Activated CD4-positive, alpha-beta T cell treated with anti-CD3 and anti-CD28 coated beads, Interleukin-2, amount 50 U/mL, for 16 hours (primary cell): ENCODE measurements around the gene XIRP2.
"Not testable (repeated sequence)": the region's sequence is repeated elsewhere in the genome, so short reads cannot be mapped to it uniquely, and the experiment has no call there.

Source experiments
- DNase-seq: peaks from one replicate; pipeline ENCODE4 v3.0.0-alpha.2; 2020

The XIRP2 gene

DNA sequence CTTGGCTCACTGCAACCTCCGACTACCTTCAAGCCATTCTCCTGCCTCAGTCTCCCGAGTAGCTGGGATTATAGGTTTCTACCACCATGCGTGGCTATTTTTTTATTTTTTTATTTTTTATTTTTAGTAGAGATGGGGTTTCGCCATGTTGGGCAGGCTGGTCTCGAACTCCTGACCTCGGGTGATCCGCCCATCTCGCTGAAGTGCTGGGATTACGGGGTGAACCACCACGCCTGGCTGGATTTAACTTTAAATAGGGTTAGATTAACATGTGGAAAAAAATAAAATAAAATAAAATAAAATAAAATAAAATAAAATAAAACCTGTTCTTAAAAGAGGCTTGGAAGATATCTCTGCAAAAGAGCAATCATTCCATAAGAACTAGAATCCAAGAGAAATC lies 170.9 kb downstream of the XIRP2 start:
- no peak for DNase-seq

DNA sequence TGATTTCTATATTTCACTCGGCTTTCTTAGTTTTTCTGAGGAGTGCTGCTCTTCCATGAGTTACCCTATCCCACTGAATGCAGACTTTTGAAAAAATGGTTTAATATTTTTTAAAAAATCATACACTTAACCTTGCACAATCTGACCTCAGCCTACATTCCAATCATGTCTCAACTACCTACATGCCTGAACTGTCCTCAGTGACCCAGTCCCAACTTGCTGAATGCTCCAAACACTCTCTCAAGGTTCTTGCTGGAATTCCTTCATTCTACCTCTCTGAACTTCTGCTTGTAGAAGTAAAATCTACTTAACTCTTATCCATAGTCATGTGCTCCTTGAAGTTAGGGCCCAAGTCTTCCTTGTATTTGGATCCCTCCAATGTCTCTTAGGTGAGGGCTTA lies 181.6 kb downstream of the XIRP2 start:
- no peak for DNase-seq

DNA sequence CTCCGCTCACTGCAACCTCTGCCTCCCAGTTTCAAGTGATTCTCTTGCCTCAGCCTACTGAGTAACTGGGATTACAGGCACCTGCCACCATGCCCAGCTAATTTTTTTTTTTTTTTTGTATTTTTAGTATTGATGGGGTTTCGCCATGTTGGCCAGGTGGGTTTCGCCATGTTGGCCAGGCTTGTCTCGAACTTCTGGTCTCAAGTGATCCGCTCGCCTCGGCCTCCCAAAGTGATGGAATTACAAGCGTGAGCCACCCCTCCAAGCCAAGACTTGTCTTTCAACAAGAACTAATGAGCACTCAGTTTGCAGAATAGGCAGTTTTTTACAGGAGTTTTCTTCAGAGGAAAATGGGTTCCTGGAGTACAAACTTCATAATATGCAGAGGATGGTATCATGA lies 187.4 kb downstream of the XIRP2 start:
- not testable (repeated sequence) for DNase-seq

DNA sequence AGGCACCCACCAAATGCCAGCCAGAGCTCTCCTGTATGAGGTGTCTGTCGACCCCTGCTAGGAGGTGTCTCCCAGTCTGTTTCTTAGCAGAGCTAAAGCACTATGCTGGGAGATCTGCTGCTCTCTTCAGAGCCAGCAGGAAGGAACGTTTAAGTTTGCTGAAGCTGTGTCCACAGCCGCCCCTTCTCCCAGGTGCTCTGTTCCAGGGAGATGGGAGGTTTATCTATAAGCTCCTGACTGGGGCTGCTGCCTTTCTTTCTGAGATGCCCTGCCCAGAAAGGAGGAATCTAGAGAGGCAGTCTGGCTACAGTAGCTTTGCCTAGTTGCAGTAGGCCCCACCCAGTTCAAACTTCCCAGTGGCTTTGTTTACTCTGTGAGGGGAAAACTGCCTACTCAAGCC lies 210.7 kb downstream of the XIRP2 start:
- not testable (repeated sequence) for DNase-seq

DNA sequence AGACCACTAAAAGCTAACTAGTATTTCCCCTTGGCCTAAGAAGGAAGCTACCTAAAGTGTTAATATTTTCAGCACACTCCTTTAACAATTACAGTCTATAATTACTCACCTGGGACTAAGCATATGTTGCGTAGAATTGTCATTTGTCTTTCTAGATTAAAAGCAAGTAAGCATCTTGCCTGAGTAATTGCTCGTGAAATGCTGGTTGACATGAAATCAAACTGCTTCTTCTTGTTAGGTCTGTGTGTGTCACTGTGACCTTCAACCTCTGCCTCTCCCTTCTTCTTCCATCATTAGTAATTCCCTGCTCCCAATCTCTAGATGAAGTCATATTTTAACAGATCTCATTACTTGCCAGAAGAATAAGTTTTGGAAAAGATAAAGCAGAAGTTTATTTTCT lies 212.2 kb downstream of the XIRP2 start:
- DNase-seq, result no peak

DNA sequence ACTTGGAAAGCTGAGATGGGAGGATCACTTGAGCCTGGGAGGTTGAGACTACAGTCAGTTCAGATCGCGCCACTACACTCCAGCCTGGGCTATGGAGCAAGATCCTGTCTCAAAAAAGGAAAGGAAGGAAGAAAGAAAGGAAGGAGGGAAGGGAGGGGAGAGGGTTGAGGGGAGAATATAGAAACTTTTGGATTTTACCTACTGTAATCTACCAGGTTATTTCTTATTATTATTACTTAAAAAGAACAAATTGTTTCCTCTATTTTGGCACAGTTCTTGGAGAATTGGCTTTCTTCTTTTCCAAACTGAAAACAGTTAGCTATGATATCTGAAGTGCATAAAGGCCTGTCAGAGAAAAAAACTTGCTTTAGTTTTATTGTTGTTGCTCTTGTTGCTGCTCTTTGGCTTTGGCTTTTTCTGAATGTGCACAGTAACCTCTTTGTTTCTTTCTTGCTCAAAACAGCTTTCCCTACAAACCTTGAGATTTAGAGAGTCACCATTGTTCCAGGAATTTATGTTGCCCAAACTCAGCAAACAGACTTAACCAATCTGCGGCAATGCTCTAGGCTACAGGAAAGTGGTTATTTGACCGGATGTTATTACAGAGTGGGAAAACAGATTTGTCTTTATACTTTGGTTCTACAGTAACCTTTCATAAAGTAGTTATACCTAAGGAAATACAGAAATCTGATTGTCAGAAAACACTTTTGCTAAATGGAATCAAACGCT lies 214.9 kb downstream of the XIRP2 start:
- no peak for DNase-seq

DNA sequence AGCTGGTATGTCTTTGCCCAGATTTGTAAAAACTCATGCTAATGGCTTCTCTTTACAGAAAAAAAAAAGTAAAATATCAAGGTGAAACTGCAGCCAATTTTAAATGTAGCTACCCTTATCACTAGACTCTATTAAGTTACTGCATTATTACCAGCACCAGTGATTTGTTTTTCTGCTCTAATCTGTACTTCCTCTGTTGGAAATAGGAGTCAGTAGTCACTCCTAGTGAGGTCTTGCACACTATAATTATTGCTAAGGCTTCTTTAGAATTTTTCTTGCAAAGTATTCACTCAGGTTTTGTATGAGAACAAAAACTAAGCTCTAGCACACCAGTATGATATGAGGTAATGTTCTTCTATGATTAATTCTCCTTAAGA lies 215.5 kb downstream of the XIRP2 start:
- no peak for DNase-seq

DNA sequence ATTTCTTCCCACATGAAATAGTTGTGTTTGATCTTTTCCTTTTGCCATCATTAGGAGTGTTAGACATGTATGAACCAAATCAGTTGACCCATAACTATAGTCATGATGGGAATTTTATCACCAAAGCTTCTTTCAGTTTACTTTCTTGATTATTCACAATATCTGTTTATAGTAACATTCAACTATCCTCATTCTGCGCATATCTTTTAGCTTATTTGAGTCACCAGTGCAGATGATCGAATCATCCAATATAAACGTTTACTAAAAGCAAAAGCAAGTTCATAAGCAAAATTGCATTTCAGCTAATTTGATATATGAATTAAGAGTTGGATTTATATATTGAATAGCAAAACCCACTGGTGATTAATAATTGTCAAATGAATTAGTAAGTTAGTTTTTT lies 216.4 kb downstream of the XIRP2 start:
- DNase-seq, result no peak

DNA sequence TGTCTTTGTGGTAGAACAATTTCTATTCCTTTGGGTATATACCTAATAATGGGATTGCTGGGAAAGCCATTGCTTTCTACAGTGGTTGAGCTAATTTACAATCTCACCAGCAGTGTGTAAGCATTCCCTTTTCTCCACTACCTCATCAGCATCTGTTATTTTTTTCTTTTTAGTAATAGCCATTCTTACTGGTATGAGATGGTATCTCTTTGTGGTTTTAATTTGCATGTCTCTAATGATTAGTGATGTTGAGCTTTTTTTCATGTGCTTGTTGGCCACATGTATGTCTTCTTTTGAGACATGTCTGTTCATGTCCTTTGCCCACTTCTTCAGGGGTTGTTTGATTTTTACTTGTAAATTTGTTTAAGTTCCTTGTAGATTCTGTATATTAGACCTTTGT lies 221.4 kb downstream of the XIRP2 start:
- not testable (repeated sequence) for DNase-seq

DNA sequence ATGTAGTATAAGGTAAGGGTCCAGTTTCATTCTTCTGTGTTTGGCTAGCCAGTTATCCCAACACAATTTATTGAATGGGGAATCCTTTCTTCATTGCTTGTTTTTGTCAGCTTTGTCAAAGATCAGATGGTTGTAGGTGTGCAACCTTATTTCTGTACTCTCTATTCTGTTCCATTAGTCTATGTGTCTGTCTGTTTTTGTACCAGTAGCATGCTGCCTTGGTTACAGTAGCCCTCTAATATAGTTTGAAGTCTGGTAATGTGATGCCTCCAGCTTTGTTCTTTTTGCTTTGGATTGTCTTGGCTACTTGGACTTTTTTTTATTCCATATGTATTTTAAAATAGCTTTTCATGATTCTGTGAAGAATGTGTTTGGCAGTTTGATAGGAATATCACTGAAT lies 222.1 kb downstream of the XIRP2 start:
- DNase-seq, result no peak

DNA sequence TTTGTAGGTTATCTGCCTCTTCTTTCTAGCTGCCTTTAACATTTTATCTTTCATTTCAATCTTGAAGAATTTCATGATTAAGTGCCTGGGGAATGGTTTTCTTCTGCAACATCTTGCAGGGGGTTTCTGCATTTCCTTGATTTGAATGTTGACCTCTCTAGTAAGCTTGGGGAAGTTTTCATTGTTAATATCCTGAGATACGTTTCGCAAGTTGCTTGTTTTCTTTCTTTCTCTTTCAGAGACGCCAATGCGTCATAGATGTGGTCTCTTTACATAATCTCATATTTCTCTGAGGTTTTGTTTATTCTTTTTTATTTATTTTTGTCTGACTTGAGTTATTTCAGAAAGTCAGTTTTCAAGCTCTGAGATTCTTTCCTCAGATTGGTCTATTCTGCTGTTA lies 225.7 kb downstream of the XIRP2 start:
- DNase-seq, result no peak

DNA sequence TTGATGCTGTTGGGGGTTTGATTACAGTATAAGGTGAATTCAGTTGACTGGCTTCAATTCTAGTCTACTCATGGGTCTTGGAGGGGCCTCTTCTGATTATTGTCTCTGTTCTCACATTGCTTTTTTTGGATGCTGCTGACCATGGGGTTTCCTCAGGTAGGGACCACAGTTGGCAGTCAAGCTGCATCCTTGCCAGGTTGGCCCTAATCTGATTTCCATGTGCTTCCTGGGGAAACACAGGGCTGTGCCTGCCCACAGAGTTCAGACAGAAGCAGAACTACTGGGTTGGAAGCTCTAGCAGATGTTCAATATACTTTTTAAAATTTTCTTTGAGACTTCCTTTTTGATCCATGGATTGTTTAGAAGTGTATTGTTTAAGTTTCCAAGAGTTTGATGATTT lies 227.3 kb downstream of the XIRP2 start:
- no peak for DNase-seq

DNA sequence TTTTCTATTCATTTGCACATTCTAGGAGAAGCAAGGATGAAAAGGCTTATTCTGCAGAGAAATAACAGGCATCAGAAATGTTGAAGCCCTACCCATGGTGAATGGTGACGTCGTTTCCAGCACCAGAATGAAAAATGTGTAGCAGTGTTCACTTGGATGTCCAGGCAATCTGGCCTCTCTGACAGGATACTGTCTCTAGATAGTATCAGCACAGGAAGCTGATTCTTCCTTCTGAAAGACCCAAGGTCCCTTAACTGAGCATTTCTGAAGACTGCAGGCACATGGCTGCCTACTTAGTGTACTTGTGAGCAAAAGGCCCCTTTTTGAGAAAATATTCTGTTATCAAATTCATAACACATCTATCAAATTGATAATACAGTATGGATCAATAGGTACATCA lies 234.1 kb downstream of the XIRP2 start:
- DNase-seq, result no peak

DNA sequence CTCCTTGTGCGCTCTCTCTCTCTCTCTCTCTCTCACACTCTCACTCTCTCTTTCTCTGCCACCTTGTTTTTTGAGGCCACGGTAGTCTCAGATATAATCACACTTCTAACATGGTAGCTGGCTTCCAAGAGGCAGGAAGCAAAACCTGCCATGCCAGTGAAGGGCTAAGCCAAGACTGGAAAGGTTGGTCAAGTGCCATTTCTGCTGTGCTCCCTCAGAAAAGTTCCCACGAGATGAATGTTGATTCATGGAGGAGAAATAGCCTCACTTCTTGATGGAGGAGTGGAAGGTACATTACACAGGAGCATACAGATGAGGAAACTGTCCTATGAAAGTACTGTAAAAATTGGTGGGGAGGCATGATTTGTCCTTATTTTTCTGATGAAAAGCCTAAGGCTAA lies 237.9 kb downstream of the XIRP2 start:
- no peak for DNase-seq

DNA sequence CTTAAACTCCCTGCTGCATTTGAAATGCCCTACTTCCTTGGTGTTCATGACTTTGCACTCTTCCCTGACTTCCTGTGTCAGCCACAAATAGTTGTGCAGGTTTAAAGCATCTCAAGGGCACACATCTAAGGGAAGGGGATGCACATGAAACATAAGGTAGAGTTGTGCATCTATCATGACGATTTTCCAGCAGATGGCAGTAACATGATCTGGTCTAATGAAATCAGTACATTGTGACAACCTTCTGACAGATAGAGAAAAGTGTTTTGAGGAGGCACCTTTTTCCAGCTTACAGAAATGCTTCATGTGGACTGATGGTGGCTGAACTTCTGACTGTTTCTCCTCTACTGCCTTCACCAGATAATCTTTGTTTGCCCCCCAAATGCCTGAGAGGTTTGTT lies 238.9 kb downstream of the XIRP2 start:
- no peak for DNase-seq

DNA sequence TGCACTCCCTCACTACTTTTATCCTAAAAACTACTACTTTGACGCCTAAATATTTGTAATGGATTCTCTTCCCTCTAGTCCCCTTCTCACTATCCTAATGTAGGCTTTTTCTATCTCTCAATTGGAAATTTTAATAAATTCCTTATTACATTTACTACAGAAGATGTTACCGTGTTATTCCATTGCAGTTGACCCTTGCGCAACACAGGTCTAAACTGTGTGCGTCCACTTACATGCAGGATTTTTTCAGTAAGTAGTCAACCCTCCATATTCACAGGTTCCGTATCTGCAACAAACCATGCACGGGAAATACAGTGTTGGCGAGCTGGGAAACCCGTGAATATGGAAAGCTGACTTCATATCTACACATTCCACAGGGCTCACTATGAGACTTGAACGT lies 239.8 kb downstream of the XIRP2 start:
- DNase-seq, result no peak

DNA sequence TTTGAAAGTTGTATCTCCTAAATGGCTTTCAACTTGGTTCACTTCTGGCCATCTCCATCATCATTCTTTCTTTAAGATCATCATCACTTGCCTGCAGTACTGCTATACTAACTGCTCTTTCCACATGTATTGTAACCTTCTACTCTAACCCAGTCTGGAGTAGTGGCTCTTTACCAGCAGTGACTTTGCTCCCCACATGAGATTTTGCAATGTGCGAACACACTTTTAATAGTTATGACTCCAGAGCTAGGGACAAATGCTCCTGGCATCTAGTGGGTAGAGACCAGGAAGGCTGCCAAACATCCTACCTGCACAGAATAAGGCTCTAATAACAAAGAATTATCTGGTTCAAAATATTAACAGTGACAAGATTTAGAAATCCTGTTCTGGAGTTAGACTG lies 243.8 kb downstream of the XIRP2 start:
- DNase-seq, result no peak

DNA sequence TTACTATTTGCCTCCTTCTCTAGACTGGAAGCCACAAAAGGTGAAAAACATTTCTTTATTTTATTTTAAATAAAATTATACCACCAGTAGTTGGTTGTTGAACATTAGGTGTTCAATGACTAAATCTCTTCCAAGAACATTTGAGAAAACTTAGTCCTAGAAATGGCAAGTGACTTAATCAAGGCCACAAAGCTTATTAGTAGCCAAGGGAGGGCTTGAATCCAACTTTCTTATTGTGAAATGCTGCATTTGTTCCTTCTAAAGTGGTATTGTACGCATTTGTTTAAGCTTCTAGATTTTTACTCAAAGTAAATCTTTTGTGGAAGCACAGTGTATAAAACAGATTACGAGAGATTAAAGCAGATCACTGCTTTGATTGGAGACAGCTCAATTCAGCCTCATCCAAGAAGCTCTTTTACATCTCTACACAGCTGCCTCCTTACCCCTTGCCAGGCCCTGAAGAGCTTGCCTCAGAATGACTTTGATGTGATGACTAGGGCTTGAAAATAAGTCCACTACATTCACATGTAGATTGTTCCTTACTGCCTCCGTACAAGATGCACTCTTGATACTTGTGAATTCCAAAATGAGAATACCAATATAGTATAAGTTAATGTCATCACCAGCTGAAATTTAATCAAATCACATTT lies 244.8 kb downstream of the XIRP2 start:
- DNase-seq, result no peak

DNA sequence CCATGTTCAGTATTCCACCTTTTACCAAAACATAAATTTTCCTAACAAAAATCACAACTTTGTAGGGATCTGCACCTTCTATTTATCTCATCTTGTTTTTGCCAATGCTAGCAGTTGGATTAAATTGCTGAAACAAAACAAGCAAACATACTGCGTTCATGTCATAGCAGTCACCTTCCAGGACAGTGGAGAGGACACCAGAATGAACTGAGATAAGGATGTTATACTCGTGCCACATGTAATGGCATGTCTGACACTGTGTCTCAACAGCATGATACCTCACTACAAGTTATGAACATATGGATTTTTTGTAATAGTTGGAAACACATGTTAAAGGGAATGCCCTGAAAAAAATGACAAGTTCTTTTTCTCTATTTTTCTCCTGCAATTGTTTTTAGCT lies 245.3 kb downstream of the XIRP2 start:
- no peak for DNase-seq

DNA sequence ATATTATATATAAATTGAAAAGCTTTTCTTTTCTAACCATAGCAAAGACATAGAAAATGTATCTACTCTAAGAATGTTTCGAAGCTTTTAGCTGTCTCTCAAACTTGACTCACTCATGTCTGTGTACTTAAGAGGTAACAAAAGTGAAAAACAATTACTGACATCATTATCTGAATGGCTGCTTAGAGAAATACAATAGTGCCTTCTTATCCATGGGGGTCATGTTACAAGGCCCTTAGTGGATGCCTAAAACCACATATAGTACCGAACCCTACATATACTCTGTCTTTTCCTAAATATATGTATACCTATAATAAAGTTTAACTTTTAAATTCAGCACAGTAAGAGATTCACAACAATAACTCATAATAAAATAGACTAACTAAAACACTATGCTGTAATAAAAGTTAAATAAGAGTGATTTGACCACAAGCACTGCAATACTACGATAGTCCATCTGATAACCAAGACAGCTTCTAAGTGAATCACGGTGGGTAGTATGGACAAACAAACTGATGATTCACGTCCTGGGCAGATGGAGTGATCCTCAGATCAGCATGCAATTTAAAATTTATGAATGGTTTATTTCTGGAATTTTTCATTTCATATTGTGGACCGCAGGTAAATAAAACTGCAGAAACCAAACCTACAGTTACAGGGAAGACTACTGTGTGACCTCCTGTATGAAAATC lies 246.2 kb downstream of the XIRP2 start:
- DNase-seq, result no peak

DNA sequence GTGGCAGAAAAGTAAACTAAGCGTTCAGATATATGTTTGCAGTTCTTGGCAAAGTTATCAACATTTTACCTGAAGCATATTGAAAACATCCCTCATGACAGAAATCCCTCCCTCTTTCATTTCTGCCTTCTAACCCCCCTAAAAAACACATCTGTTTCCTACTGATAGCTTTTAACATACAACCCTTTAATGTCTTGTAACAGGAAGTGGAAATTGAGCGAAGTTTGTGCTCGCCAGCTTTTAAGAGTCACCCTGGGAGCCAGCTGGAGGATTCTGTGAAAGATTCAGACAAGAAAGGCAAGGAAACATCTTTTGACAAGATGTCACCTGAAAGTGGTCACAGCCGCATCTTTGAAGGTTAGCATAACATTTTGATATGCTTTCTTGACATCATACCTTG lies 247.4 kb downstream of the XIRP2 start:
- no peak for DNase-seq

DNA sequence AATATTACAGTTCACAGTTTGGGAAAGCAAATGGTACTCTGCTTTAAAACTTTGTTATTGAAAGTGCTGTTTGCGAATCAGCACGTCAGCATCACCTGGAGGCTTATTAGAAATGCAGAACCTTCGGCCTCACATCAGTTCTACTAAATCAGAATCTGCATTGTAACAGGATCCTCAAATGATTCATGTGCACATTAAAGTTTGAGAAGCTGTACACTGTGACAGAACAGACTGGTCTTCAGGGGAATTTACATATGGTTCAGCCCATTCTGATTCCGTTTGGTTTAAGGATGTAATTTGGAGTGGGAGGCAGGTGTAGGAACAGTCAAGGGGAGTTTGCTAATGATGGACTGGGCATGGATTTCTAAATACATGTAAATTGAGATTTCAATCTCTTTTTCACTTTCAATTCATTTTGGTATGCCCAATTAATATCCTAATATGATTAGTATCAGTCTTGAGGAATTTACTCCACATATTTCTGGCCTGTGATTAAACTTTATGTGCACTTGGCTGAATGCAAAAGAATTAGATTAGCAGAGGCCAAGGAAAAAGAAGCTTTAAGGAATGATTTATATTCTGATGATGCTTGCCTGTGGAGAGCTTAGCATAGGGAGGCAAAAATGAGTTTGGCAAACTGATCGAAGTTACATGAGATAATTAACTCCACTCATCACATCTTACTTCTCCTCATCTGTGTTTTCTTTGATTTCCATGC lies 248.8 kb downstream of the XIRP2 start:
- no peak for DNase-seq

DNA sequence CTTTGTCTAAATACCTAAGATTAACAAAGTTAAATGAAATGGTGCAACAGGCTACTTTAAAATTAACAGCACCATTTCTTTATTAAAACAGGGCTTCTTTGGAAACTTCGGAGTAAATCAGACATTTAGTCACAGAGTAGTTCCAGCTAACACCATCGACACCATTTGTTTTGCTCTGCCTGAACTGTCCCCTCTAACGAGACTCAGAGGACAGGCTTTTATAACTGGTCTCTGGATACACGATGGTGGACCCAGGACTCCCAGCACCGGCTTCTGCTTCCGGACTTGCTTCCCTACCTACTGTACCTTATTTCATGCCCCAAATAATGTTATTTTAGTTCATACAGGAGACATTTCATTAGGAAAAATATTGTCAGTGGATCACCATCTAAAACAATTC lies 252.1 kb downstream of the XIRP2 start:
- no peak for DNase-seq

DNA sequence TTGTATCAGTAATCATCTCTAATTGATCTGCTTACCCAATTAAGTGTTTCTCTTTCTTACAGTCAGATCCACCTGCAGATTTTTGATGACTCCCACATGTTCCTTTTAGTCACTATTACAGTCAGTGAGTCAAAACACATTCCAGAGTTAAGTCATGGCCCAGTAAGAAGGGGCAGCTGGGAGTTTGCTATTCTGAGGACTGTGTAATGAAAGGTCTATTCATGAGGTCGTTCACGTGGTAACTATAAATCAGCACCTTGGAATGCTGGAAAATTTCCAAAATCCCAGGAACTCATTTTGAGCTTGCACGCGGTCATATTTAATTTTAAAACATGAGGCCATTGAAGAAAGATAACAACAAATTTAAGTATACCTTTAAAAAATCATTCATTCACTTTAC lies 252.5 kb downstream of the XIRP2 start:
- DNase-seq, result no peak
